HepG2 (cell line): ENCODE data around the gene RNF123. TPM values are rescaled to one million over a fixed set of nuclear protein-coding genes. Genes with fewer than 3 reads are reported as not detected.

Experiments
- E2F2 ChIP-seq: sonication (generic); formaldehyde crosslinking; IDR thresholded peaks from 2 replicates; pipeline ENCODE4 v1.4.0; 2020; ENCODE audit warnings: missing genetic modification reagents, borderline replicate concordance
- FOSL2 ChIP-seq: sonication (generic); formaldehyde crosslinking; IDR thresholded peaks from 2 replicates; pipeline ENCODE4 v1.4.0; 2020; ENCODE audit warnings: missing genetic modification reagents
- FOXA3 ChIP-seq: IDR thresholded peaks from 2 replicates; pipeline ENCODE4 v1.6.1; 2016; ENCODE audit warnings: missing genetic modification reagents, missing compliant biosample characterization
- FOXK2 ChIP-seq: fragments of 450-650 bp; IDR thresholded peaks from 2 replicates; pipeline ENCODE4 v1.6.1; 2016
- GATAD2A ChIP-seq: IDR thresholded peaks from 2 replicates; pipeline ENCODE4 v1.6.1; 2016
- HNF1B ChIP-seq: sonication (generic); formaldehyde crosslinking; IDR thresholded peaks from 2 replicates; pipeline ENCODE4 v1.5.1; 2020; ENCODE audit warnings: mild to moderate bottlenecking, moderate library complexity, missing genetic modification reagents
- IRF2 ChIP-seq: IDR thresholded peaks from 2 replicates; pipeline ENCODE4 v1.6.1; 2018; ENCODE audit warnings: missing genetic modification reagents, missing compliant biosample characterization
- JUND ChIP-seq: sonication (generic); formaldehyde crosslinking; IDR thresholded peaks from 2 replicates; pipeline ENCODE4 v1.8.0; 2022; ENCODE audit warnings: mild to moderate bottlenecking, missing genetic modification reagents
- NKX3-1 ChIP-seq: sonication (generic); formaldehyde crosslinking; IDR thresholded peaks from 2 replicates; pipeline ENCODE4 v1.5.0; 2020; ENCODE audit warnings: missing genetic modification reagents
- RBM39 ChIP-seq: fragments of 200-400 bp; formaldehyde crosslinking; IDR thresholded peaks from one replicate; pipeline ENCODE4 v1.6.1; 2018; ENCODE audit warnings: antibody characterized with exemption, mild to moderate bottlenecking, low read depth, low read length; ENCODE audit not compliant: poor library complexity, severe bottlenecking
- SALL1 ChIP-seq: sonication (generic); formaldehyde crosslinking; IDR thresholded peaks from 2 replicates; pipeline ENCODE4 v1.8.0; 2022; ENCODE audit warnings: mild to moderate bottlenecking, missing genetic modification reagents
- SMC3 ChIP-seq: IDR thresholded peaks from 2 replicates; pipeline ENCODE4 v1.6.1; 2011; ENCODE audit warnings: low read length, improper control_type of control experiment
- SOX13 ChIP-seq, 3 experiments: fragments of 450-650 bp in 1 of 3; sonication (generic) in 1 of 3; formaldehyde crosslinking in 1 of 3; IDR thresholded peaks in 2 of 3; conservative IDR thresholded peaks in 1 of 3; 2 replicates each; pipeline versions ENCODE4 v1.5.0 to v1.6.1; 2016 to 2020; ENCODE audit warnings: antibody characterized with exemption in 1 of 3, mild to moderate bottlenecking in 1 of 3, missing compliant biosample characterization in 1 of 3, missing genetic modification reagents in 1 of 3, moderate library complexity in 1 of 3
- SOX5 ChIP-seq: IDR thresholded peaks from 2 replicates; pipeline ENCODE4 v1.6.1; 2016; ENCODE audit warnings: borderline replicate concordance
- STAT5B ChIP-seq: sonication (generic); formaldehyde crosslinking; IDR thresholded peaks from 2 replicates; pipeline ENCODE4 v1.4.0; 2020; ENCODE audit warnings: missing genetic modification reagents
- TBX2 ChIP-seq: sonication (generic); formaldehyde crosslinking; IDR thresholded peaks from 2 replicates; pipeline ENCODE4 v1.5.0; 2020; ENCODE audit warnings: missing genetic modification reagents, mild to moderate bottlenecking, borderline replicate concordance
- THAP11 ChIP-seq: IDR thresholded peaks from 2 replicates; pipeline ENCODE4 v1.6.1; 2016; ENCODE audit warnings: missing biosample characterization, missing genetic modification reagents
- ZKSCAN1 ChIP-seq: fragments of 150-350 bp; IDR thresholded peaks from 2 replicates; pipeline ENCODE4 v1.6.1; 2014; ENCODE audit warnings: low read length
- ZNF224 ChIP-seq: sonication (generic); formaldehyde crosslinking; IDR thresholded peaks from 2 replicates; pipeline ENCODE4 v1.5.0; 2020; ENCODE audit warnings: mild to moderate bottlenecking, missing genetic modification reagents
- ZNF687 ChIP-seq: sonication (generic); formaldehyde crosslinking; IDR thresholded peaks from 2 replicates; pipeline ENCODE4 v1.5.1; 2020; ENCODE audit warnings: mild to moderate bottlenecking, missing genetic modification reagents, moderate library complexity
- ZSCAN22 ChIP-seq: sonication (generic); formaldehyde crosslinking; IDR thresholded peaks from 2 replicates; pipeline ENCODE4 v1.4.0; 2020; ENCODE audit warnings: mild to moderate bottlenecking, missing genetic modification reagents
- polyA plus RNA-seq, 8 experiments: library from polyadenylated mRNA; depleted of rRNA in 3 of 8; stranded (reverse) in 7 of 8; unstranded in 1 of 8; fragments of >200 nt; fragmentation: Illumina TruSeq in 4 of 8; extraction: Trizol in 4 of 8; gene quantifications; 2 replicates each; pipeline versions ENCODE4 v1.2.1 to v1.2.3, GENCODE V29; 2011 to 2016; ENCODE audit warnings: low read depth in 4 of 8, missing spikeins in 1 of 8, mixed read lengths in 1 of 8; ENCODE audit not compliant: insufficient read depth in 1 of 8
- total RNA-seq, 5 experiments: library from RNA; depleted of rRNA; stranded (reverse); fragments of >200 nt; fragmentation: Illumina TruSeq; extraction: Trizol; gene quantifications; 2 replicates each; pipeline ENCODE4 v1.2.3, GENCODE V29; 2016; ENCODE audit warnings: low read depth in 1 of 5

RNF123 gene
- total and polyA plus RNA-seq, 2 of the 13 experiments (the other 11 are each of a cell fraction or from before 2014, with no cell fraction given), result 29.9 to 82.2 TPM

DNA sequence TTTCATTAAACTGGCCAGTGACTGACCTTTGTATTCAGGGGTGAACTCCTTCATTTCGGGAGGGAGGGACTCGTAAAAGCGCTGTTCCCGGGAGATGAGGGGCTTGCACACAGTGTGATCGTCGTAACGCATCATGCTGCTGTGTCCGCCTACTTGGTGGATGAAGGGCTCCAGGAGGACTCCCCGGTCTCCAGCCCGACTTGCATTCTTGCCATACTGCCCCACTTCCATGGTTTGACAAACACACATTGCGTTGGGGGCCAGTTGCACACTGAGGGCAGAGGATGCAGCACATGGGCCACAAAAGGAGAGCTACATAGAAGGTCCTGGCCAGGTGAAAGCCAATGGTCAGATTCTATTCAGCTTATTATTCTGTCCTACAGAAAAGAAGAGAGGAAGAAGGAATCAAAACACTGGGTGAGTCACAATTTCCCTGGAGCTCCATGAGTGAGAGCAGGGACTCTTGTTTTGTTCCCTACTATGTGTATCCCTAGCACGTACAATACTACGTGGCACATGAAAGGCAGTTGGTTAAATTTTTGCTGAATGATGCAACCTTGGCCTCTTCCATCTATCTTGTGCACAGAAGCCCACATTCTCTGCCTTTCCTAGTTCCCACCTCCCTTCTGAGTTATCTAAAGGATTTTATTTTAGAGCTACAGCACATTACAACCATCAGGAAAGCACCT lies 58.6 kb downstream of the RNF123 start (continued):
- TF ChIP-seq TBX2 (CRISPR knock-in tag) (peak; percentile 37; the same call in 1 of the 2 replicates), ZSCAN22 (peak; percentile 75; the same call in 1 of the 2 replicates), JUND (CRISPR knock-in tag) (no peak), IRF2 (CRISPR knock-in tag) (0 out of 2 replicates have a peak, but pooled peaks have one; percentile 18), STAT5B (no peak), SOX13 (IDR thresholded peaks at IDR 0.05) (no peak), SOX13 (CRISPR knock-in tag; conservative IDR thresholded peaks at IDR 0.05 in 1 of 2, IDR thresholded peaks at IDR 0.05 in 1 of 2) (0 out of 4 replicates have a peak, but pooled peaks of 1 of the 2 experiments have one; percentile 31), THAP11 (CRISPR knock-in tag) (0 out of 2 replicates have a peak, but pooled peaks have one; percentile 29), FOSL2 (CRISPR knock-in tag) (peak; percentile 57), SALL1 (no peak), FOXA3 (0 out of 2 replicates have a peak, but pooled peaks have one; percentile 27), E2F2 (CRISPR knock-in tag) (no peak), ZNF687 (CRISPR knock-in tag) (peak; percentile 35), ZNF224 (CRISPR knock-in tag) (no peak), SOX5 (CRISPR knock-in tag) (peak; percentile 58; the same call in 1 of the 2 replicates), RBM39 (no peak), HNF1B (peak; percentile 31; the same call in 1 of the 2 replicates), FOXK2 (no peak), GATAD2A (CRISPR knock-in tag) (peak; percentile 60), SMC3 (no peak), NKX3-1 (CRISPR knock-in tag) (no peak), ZKSCAN1 (peak; percentile 97)
- TF ChIP-seq, all 625 proteins: peak for 26
